Urinary bladder (tissue), 4 donors: Measurements from ENCODE around the gene DNAH1. TPM values are rescaled to one million over a fixed set of nuclear protein-coding genes. Genes with fewer than 3 reads are reported as not detected.

Experiments
- DNase-seq: peaks from one replicate; pipeline ENCODE4 v3.0.0-alpha.2; 2015; ENCODE audit errors: extremely low spot score
- H3K27ac ChIP-seq: one replicate; pipeline ENCODE4 v1.5.1; 2013; ENCODE audit warnings: low read depth, mild to moderate bottlenecking, moderate library complexity
- H3K36me3 ChIP-seq: one replicate; pipeline ENCODE4 v1.6.1; 2013; ENCODE audit warnings: mild to moderate bottlenecking, moderate library complexity; ENCODE audit not compliant: insufficient read depth
- H3K4me1 ChIP-seq: one replicate; pipeline ENCODE4 v1.6.1; 2013; ENCODE audit warnings: mild to moderate bottlenecking, moderate library complexity; ENCODE audit not compliant: insufficient read depth
- H3K4me3 ChIP-seq: one replicate; pipeline ENCODE4 v1.5.1; 2013; ENCODE audit warnings: low read depth, low read length
- WGBS: extraction: QIAGEN DNeasy Blood & Tissue Kit; methylation state at CpG from one replicate; pipeline ENCODE4 v1.1.7; 2013; 5-methylcytosine and 5-hydroxymethylcytosine counted together
- polyA plus RNA-seq: library from polyadenylated mRNA; stranded (reverse); fragments of 200-250 nt; gene quantifications from one replicate; pipeline ENCODE4 v1.2.3, GENCODE V29; 2013
- total RNA-seq: library from RNA; depleted of rRNA; stranded (reverse); fragments of >200 nt; gene quantifications from one replicate; pipeline ENCODE4 v1.2.3, GENCODE V29; 2014
- donor health status: healthy with polysubstance abuse.
- donor health status: healthy.

The DNAH1 gene
- total and polyA plus RNA-seq, 2 donors: 2.2 to 3.5 TPM

DNA sequence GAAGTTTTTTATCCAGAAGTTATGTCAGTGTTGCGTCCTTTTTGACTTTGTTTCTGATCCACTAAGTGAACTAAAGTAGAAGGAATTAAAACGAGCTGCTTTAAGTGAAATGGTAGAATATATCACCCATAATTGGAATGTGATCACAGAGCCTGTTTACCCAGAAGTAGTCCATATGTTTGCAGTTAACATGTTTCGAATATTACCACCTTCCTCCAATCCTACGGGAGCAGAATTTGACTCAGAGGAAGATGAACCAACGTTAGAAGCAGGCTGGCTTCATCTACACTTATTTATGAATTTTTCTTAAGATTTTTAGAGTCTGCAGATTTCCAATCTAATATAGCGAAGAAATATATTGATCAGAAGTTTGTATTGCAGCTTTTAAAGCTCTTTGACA is 57.6 kb downstream of the DNAH1 start:
- 68% methylated on average over 6 of the region's 6 CpGs for WGBS
- DNase-seq: no peak
- no peaks in the 10 kb centered on the region for H3K36me3 ChIP-seq
- no peak overlapping the region for H3K4me3 ChIP-seq
- H3K4me1 ChIP-seq: no peaks in the 10 kb centered on the region
- H3K27ac ChIP-seq: no peak overlapping the region

DNA sequence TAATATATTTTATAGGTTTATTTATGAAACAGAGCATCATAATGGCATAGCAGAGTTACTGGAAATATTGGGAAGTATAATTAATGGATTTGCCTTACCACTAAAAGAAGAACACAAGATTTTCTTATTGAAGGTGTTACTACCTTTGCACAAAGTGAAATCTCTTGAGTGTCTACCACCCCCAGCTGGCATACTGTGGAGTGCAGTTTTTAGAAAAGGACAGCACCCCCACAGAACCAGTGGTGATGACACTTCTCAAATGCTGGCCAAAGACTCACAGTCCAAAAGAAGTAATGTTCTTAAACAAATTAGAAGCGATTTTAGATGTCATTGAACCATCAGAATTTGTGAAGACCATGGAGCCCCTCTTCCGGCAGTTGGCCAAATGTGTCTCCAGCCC is 58.1 kb downstream of the DNAH1 start:
- WGBS: 100% methylated on average over 2 of the region's 2 CpGs
- DNase-seq: no peak
- H3K4me1 ChIP-seq: no peaks in the 10 kb centered on the region
- no peak overlapping the region for H3K4me3 ChIP-seq
- no peak overlapping the region for H3K27ac ChIP-seq
- no peaks in the 10 kb centered on the region for H3K36me3 ChIP-seq

GRCh38 chr3:52379610-52380009 is 63.5 kb downstream of the DNAH1 start:
- Histone ChIP-seq H3K4me3 (no peak overlapping the region), H3K36me3 (no peaks in the 10 kb centered on the region), H3K4me1 (no peaks in the 10 kb centered on the region), H3K27ac (no peak overlapping the region)
- no peak for DNase-seq
- WGBS: 73% methylated on average over 10 of the region's 10 CpGs

DNA sequence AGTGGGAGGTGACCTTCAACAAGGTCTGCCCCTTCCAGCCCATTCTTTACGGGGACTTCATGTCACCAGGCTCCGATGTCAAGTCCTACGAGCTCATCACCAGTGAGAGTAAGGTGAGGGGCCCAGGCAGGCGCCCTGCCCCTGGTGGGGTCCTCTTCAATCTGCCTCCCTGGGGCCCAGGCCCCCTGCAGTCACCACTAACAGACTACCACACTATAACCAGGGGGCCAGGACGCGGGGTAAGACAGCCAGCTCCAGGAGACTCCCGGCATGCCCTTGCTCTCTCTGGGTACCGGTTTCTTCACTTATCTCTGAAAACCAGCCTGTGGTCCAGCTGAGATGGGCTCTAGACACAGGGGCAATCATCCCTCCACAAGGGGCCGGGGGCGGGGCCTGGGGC is 63.9 kb downstream of the DNAH1 start:
- 86% methylated on average over 10 of the region's 10 CpGs for WGBS
- DNase-seq: no peak
- Histone ChIP-seq H3K27ac (no peak overlapping the region), H3K36me3 (no peaks in the 10 kb centered on the region), H3K4me3 (no peak overlapping the region), H3K4me1 (no peaks in the 10 kb centered on the region)

GRCh38 chr3:52381623-52382022 is 65.5 kb downstream of the DNAH1 start:
- no peak overlapping the region for H3K4me3 ChIP-seq
- no peak overlapping the region for H3K27ac ChIP-seq
- no peak for DNase-seq
- no peaks in the 10 kb centered on the region for H3K36me3 ChIP-seq
- WGBS: 92% methylated on average over 18 of the region's 18 CpGs
- H3K4me1 ChIP-seq: no peaks in the 10 kb centered on the region

DNA sequence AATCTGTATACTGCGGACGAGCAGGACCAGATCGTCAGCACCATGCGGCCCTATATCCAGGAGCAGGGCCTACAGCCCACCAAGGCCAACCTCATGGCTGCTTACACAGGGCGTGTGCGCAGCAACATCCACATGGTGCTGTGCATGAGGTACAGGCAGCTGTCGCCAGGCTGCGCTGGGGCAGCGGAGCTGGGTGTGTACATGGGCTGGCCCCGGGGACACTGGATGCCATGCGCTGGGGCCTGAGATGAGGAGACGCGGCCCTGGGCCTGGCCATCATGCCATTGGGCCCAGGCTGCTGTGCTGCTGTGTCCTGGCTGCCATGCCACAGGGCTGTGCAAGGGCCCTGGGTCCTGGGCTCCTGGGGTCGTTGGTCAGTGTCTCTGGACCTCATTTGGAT is 67.3 kb downstream of the DNAH1 start:
- 92% methylated on average over 14 of the region's 14 CpGs for WGBS
- Histone ChIP-seq H3K36me3 (no peaks in the 10 kb centered on the region), H3K27ac (no peak overlapping the region), H3K4me1 (no peaks in the 10 kb centered on the region), H3K4me3 (no peak overlapping the region)
- no peak for DNase-seq

DNA sequence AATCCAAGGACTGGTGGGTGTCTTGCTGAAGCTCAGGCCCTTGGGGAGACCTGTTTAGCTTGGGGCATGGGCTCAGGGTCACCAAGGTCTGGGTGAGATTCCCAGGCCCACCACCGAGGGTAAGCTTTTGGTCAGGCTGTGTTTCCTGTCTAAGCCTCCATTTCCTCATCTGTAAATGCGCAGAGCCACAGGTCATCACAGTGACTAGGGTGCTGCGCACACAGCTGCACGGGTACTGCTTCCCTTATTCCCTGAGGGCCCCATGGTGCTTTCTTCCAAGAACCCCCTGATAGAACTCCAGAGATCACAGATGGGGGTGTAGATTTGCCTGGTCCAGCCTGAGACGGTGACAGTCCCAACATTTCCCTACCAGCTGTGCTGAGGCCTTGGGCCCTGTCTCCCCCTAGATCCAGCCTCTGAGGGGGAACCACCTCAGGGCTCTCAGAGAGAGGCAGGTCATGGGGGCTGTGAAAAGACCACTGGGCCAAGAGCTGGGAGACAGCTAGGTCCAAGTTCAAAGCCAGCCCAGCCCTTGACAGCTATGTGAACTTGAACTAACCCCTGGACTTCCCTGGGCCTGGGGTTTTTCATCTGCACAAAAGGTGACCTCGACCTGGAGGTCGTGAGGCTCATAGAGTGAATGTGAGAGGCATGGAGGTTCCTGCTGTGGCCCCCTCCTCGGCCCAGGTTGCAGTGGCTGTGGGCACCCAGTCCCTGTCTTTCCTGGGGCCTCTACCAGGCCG is 68.1 kb downstream of the DNAH1 start:
- WGBS: 79% methylated on average over 9 of the region's 9 CpGs
- H3K27ac ChIP-seq: no peak overlapping the region
- no peak for DNase-seq
- no peaks in the 10 kb centered on the region for H3K36me3 ChIP-seq
- H3K4me3 ChIP-seq: no peak overlapping the region
- no peaks in the 10 kb centered on the region for H3K4me1 ChIP-seq

- no peak overlapping the region for H3K27ac ChIP-seq
- WGBS: 61% methylated on average over 10 of the region's 10 CpGs
- no peak overlapping the region for H3K4me3 ChIP-seq
- no peaks in the 10 kb centered on the region for H3K4me1 ChIP-seq
- H3K36me3 ChIP-seq: no peaks in the 10 kb centered on the region
- DNase-seq: no peak
Measured at GRCh38 chr3:52385157-52385556, 69.0 kb downstream of the DNAH1 start.

DNA sequence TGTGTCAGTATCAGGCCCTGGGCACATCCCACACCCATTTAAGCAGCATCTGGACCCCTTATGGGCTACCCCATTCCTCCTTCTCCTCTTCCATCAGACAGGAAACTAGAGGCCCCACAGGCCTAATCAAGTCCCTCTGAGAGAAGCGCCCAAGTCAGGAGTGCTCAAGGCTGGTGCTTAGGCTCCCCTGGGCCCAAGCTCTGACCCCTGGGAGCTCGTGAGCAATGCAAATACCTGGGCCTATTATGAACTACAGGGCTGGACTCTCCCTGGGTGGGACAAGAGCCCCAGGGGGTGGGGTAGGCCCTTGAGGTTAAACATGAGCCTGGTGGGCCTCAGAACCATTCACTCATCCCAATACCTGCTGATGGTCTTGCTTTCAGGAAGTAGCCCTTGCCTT is 71.4 kb downstream of the DNAH1 start:
- Histone ChIP-seq H3K27ac (no peak overlapping the region), H3K36me3 (no peaks in the 10 kb centered on the region), H3K4me3 (no peak overlapping the region), H3K4me1 (no peaks in the 10 kb centered on the region)
- DNase-seq: no peak
- 95% methylated on average over 2 of the region's 2 CpGs for WGBS

- 74% methylated on average over 18 of the region's 18 CpGs for WGBS
- Histone ChIP-seq H3K4me1 (no peaks in the 10 kb centered on the region), H3K27ac (no peak overlapping the region), H3K4me3 (no peak overlapping the region), H3K36me3 (no peaks in the 10 kb centered on the region)
- no peak for DNase-seq
Measured at GRCh38 chr3:52388348-52388821, 72.3 kb downstream of the DNAH1 start.

DNA sequence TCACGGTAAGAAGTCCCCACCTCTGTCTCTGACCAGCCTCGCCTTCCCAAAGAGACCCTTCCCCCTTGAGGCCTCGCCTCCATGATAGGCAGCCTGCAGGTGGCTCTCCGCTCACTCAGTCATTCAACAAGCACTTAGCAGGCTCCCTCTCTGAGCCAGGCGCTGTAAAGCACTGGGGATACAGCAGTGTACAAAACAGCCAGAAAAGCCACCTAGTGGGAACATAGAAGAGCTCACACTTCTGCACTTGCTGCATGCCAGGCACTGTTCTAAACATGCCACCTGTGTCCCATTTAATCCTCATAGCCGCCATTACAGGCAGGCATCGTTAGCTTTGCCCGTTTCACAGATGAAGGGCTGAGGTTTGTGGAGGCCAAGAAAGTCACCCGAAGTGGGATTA is 72.8 kb downstream of the DNAH1 start:
- WGBS: 95% methylated on average over 9 of the region's 9 CpGs
- H3K36me3 ChIP-seq: no peaks in the 10 kb centered on the region

DNA sequence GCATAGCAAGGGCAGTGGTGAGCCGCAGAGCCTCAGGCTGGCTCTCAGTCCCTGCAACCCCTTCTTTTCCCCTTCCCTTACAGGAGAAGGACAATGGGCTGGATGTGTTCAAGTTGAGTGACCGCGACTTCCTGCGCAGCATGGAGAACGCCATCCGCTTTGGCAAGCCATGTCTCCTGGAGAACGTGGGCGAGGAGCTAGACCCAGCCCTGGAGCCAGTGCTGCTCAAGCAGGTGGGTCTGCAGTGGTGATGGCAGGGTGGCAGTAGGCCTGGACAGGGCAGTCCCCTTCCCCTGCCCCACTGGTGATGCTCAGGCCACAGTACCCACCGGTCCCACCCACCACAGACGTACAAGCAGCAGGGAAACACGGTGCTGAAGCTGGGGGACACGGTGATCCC is 75.0 kb downstream of the DNAH1 start:
- 94% methylated on average over 12 of the region's 12 CpGs for WGBS
- Histone ChIP-seq H3K27ac (no peak overlapping the region), H3K4me3 (no peak overlapping the region), H3K4me1 (no peaks in the 10 kb centered on the region), H3K36me3 (no peaks in the 10 kb centered on the region)
- DNase-seq: no peak

More for the DNA sequence above, 72.8 kb downstream of the DNAH1 start:
- H3K4me3 ChIP-seq: no peak overlapping the region
- no peak overlapping the region for H3K27ac ChIP-seq
- H3K4me1 ChIP-seq: no peaks in the 10 kb centered on the region
- DNase-seq: no peak

DNA sequence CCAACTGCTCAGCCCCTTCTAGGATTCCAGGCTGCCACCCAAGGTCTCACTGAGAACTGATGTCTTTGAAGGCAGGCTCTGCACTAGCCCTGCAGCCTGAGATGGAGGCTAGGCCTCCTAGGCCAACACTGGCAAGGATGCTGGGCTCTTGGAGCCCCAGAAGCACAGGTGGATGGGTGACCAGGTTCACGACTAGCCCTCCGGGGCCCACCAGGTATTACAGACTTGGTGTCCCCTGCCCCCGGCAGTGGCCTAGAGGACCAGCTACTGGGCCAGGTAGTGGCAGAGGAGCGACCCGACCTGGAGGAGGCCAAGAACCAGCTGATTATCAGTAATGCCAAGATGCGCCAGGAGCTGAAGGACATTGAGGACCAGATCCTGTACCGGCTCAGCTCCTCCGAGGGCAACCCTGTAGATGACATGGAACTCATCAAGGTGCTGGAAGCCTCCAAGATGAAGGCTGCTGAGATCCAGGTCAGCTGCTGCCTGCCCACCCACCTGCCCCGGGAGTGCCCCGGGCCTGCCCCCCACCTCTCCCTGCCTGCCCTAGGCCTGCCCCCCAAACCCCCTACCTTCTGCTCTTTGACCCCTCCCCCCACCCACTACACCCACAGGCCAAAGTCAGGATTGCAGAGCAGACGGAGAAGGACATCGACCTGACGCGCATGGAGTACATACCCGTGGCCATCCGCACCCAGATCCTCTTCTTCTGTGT is 76.3 kb downstream of the DNAH1 start:
- no peaks in the 10 kb centered on the region for H3K4me1 ChIP-seq
- no peak overlapping the region for H3K27ac ChIP-seq
- no peaks in the 10 kb centered on the region for H3K36me3 ChIP-seq
- H3K4me3 ChIP-seq: no peak overlapping the region
- no peak for DNase-seq
- 96% methylated on average over 16 of the region's 16 CpGs for WGBS

DNA sequence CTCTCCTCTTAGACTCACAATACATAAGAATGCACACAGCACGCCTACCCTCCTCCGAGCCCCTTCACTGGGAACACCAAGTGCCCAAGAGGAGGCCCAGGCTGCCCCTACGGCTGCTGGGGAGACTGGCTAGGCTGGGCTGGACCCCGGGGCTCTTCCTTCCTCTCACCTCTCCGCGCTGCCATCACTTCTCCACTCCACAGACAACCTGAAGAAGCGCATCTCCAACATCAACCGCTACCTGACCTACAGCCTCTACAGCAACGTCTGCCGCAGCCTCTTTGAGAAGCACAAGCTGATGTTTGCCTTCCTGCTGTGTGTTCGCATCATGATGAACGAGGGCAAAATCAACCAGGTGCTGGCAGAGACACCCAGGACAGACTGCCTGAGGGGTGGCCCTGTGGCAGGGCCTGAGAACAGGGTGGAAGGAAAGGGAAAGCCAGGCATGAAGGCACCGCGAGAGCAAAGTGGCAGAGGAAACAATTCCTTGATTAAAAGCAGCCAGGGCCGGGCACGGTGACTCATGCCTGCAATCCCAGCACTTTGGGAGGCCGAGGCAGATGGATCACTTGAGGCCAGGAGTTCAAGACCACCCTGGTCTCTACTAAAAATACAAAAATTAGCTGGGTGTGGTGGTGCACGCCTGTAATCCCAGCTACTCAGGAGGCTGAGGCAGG is 77.2 kb downstream of the DNAH1 start:
- H3K27ac ChIP-seq: no peak overlapping the region
- H3K36me3 ChIP-seq: no peaks in the 10 kb centered on the region
- DNase-seq: no peak
- H3K4me3 ChIP-seq: no peak overlapping the region
- no peaks in the 10 kb centered on the region for H3K4me1 ChIP-seq
- WGBS: 89% methylated on average over 18 of the region's 18 CpGs
